Stimulated activated naive CD4-positive, alpha-beta T cell (primary cell): Measurements from ENCODE around the gene GLDC.

Source experiments
- DNase-seq, 6 experiments: peaks; one replicate each; lab custom pipeline; 2025; lab: John Stamatoyannopoulos, UW

Gene GLDC

GRCh38 chr9:6620796-6621195, 24.7 kb downstream of the GLDC start:
- no peak for DNase-seq

GRCh38 chr9:6620353-6620752, 25.2 kb downstream of the GLDC start:
- DNase-seq = no peak

GRCh38 chr9:6619909-6620308, 25.6 kb downstream of the GLDC start:
- no peak for DNase-seq

GRCh38 chr9:6616951-6617602, 28.5 kb downstream of the GLDC start:
- DNase-seq = no peak

- DNase-seq = no peak
Measured at GRCh38 chr9:6614489-6614888, 31.0 kb downstream of the GLDC start.

- DNase-seq = no peak
Measured at GRCh38 chr9:6611865-6612264, 33.7 kb downstream of the GLDC start.

- no peak for DNase-seq
Measured at GRCh38 chr9:6610073-6610472, 35.5 kb downstream of the GLDC start.

- no peak for DNase-seq
Measured at GRCh38 chr9:6609497-6610016, 36.0 kb downstream of the GLDC start.

- DNase-seq = no peak
Measured at GRCh38 chr9:6605202-6605601, 40.3 kb downstream of the GLDC start.

GRCh38 chr9:6600426-6600825, 45.1 kb downstream of the GLDC start:
- DNase-seq = no peak

- no peak for DNase-seq
Measured at GRCh38 chr9:6600006-6600405, 45.5 kb downstream of the GLDC start.

GRCh38 chr9:6598249-6598725, 47.2 kb downstream of the GLDC start:
- no peak for DNase-seq

GRCh38 chr9:6592791-6593190, 52.7 kb downstream of the GLDC start:
- no peak for DNase-seq

- no peak for DNase-seq
Measured at GRCh38 chr9:6592231-6592630, 53.3 kb downstream of the GLDC start.

- no peak for DNase-seq
Measured at GRCh38 chr9:6590772-6591384, 54.7 kb downstream of the GLDC start.

- no peak for DNase-seq
Measured at GRCh38 chr9:6590334-6590733, 55.2 kb downstream of the GLDC start.

GRCh38 chr9:6584881-6585597, 60.5 kb downstream of the GLDC start:
- DNase-seq = peak in 2 of 6 experiments; percentile 17 to 48

- DNase-seq = no peak
Measured at GRCh38 chr9:6581253-6581652, 64.3 kb downstream of the GLDC start.

- DNase-seq = no peak
Measured at GRCh38 chr9:6579613-6580012, 65.9 kb downstream of the GLDC start.

GRCh38 chr9:6576987-6577386, 68.5 kb downstream of the GLDC start:
- DNase-seq = no peak

GRCh38 chr9:6575324-6576034, 70.0 kb downstream of the GLDC start:
- no peak for DNase-seq

GRCh38 chr9:6567140-6567591, 78.4 kb downstream of the GLDC start:
- DNase-seq = no peak
